B cell (primary cell): Measurements from ENCODE around the gene DUSP1. TPM values are rescaled to one million over a fixed set of nuclear protein-coding genes. Genes with fewer than 3 reads are reported as not detected.

Source experiments
- ATAC-seq: fragments of 200-7000 bp; cut with Tn5 transposase; one replicate; pipeline ENCODE4 v1.10.0; 2021; ENCODE audit warnings: low read depth, mild to moderate bottlenecking, moderate number of reproducible peaks, moderate library complexity
- CTCF ChIA-PET: fragments of 350-600 bp; sonication (Branson Sonifier 250); formaldehyde crosslinking; loops from one replicate; lab custom pipeline; 2021; ENCODE audit warnings: antibody characterized with exemption, inconsistent platforms; lab: Charles Lee
- POLR2A ChIA-PET: fragments of 350-600 bp; sonication (Branson Sonifier 250); formaldehyde crosslinking; loops from one replicate; lab custom pipeline; 2021; ENCODE audit warnings: antibody characterized with exemption; lab: Charles Lee
- DNase-seq: peaks from one replicate; pipeline ENCODE4 v3.0.0; 2013
- H2AFZ ChIP-seq: 2 replicates; pipeline ENCODE4 v1.6.1; 2012; ENCODE audit warnings: mild to moderate bottlenecking, low read depth, low read length; ENCODE audit not compliant: insufficient read depth, poor library complexity, severe bottlenecking
- H3K27ac ChIP-seq, 2 donors: 1 replicate in 1 of 2; 2 replicates in 1 of 2; pipeline ENCODE4 v1.5.1; 2012 to 2013; ENCODE audit warnings: low read length in 2 of 2, mild to moderate bottlenecking in 2 of 2, moderate library complexity in 1 of 2
- H3K27me3 ChIP-seq, 4 experiments: fragments of 200-600 bp in 1 of 4; sonication (generic) in 1 of 4; replicated peaks in 1 of 4; 1 replicate in 2 of 4; 2 replicates in 2 of 4; pipeline versions ENCODE4 v1.6.1 to v1.7.0; 2013 to 2016; ENCODE audit warnings: low read length in 3 of 4, mild to moderate bottlenecking in 2 of 4, mixed read lengths in 1 of 4, moderate library complexity in 1 of 4; ENCODE audit not compliant: insufficient read depth in 4 of 4, control insufficient read depth in 3 of 4; ENCODE audit errors: control extremely low read depth in 1 of 4
- H3K36me3 ChIP-seq, 2 experiments: replicated peaks in 1 of 2; 1 replicate in 1 of 2; 2 replicates in 1 of 2; pipeline versions ENCODE4 v1.6.1 to v1.7.1; 2013; ENCODE audit warnings: low read length in 1 of 2; ENCODE audit not compliant: insufficient read depth in 2 of 2, control insufficient read depth in 1 of 2; ENCODE audit errors: control extremely low read depth in 1 of 2, extremely low read depth in 1 of 2
- H3K4me1 ChIP-seq, 2 donors: fragments of 200-600 bp in 1 of 2; sonication (generic) in 1 of 2; 1 replicate in 1 of 2; 2 replicates in 1 of 2; pipeline versions ENCODE4 v1.5.1 to v1.6.1; 2013 to 2017; ENCODE audit warnings: low read length in 2 of 2; ENCODE audit not compliant: control insufficient read depth in 2 of 2, insufficient read depth in 2 of 2
- H3K4me2 ChIP-seq: replicated peaks from 2 replicates; pipeline ENCODE3; 2012; ENCODE audit warnings: mild to moderate bottlenecking, low read depth, low read length; ENCODE audit not compliant: poor library complexity, severe bottlenecking
- H3K4me3 ChIP-seq, 5 experiments: fragments of 200-600 bp in 1 of 5; sonication (generic) in 1 of 5; 1 replicate in 3 of 5; 2 replicates in 2 of 5; pipeline versions ENCODE4 v1.5.1 to v1.7.0; 2011 to 2016; ENCODE audit warnings: low read length in 4 of 5, mild to moderate bottlenecking in 4 of 5, low read depth in 2 of 5, control low read depth in 1 of 5, moderate library complexity in 1 of 5; ENCODE audit not compliant: insufficient read depth in 1 of 5; ENCODE audit errors: control extremely low read depth in 1 of 5, extremely low read depth in 1 of 5
- H3K79me2 ChIP-seq: fragments of 200-600 bp; sonication (generic); one replicate; pipeline ENCODE4 v1.6.0; 2016; ENCODE audit warnings: low read length; ENCODE audit not compliant: control insufficient read depth, insufficient read depth
- H3K9ac ChIP-seq: fragments of 200-600 bp; sonication (generic); 2 replicates; pipeline ENCODE4 v1.6.1; 2017; ENCODE audit warnings: mild to moderate bottlenecking, low read length, moderate library complexity
- H3K9me3 ChIP-seq, 3 donors: one replicate each; pipeline versions ENCODE4 v1.6.1 to v1.7.1; 2013; ENCODE audit warnings: low read length in 2 of 3; ENCODE audit not compliant: control insufficient read depth in 2 of 3, insufficient read depth in 1 of 3; ENCODE audit errors: control extremely low read depth in 1 of 3
- H4K20me1 ChIP-seq: 2 replicates; pipeline ENCODE4 v1.6.0; 2012; ENCODE audit warnings: mild to moderate bottlenecking, low read length; ENCODE audit not compliant: insufficient read depth, control insufficient read depth, poor library complexity, severe bottlenecking
- H3K27ac Mint-ChIP-seq: one replicate; pipeline ENCODE4 v1.8.0; 2021; ENCODE audit warnings: mixed read lengths
- H3K27me3 Mint-ChIP-seq: one replicate; pipeline ENCODE4 v1.8.0; 2021; ENCODE audit warnings: mixed read lengths
- H3K4me1 Mint-ChIP-seq: one replicate; pipeline ENCODE4 v1.8.0; 2021; ENCODE audit warnings: mixed read lengths
- H3K4me3 Mint-ChIP-seq: one replicate; pipeline ENCODE4 v1.8.0; 2021; ENCODE audit warnings: mixed read lengths
- H3K9me3 Mint-ChIP-seq: one replicate; pipeline ENCODE4 v1.8.0; 2022; ENCODE audit warnings: mixed read lengths; ENCODE audit not compliant: insufficient read depth
- CTCF ChIP-seq: fragments of 200-600 bp; IDR thresholded peaks from one replicate; pipeline ENCODE4 v1.8.0; 2022; ENCODE audit warnings: antibody characterized with exemption, mild to moderate bottlenecking
- EZH2 ChIP-seq: IDR thresholded peaks from 2 replicates; pipeline ENCODE4 v1.6.1; 2012; ENCODE audit warnings: borderline replicate concordance, low read depth, mild to moderate bottlenecking, moderate library complexity, low read length; ENCODE audit not compliant: insufficient read depth, poor library complexity, severe bottlenecking
- WGBS: methylation state at CpG from one replicate; pipeline ENCODE4 v1.1.5; 2013; ENCODE audit warnings: missing lambda C conversion rate; ENCODE audit not compliant: insufficient coverage; 5-methylcytosine and 5-hydroxymethylcytosine counted together
- intact Hi-C: fragments of 100-400 bp; cut with micrococcal nuclease; formaldehyde crosslinking; loops from one replicate; pipeline ENCODE4 v1.10.0; 2022
- polyA plus RNA-seq: library from polyadenylated mRNA; depleted of rRNA; stranded (reverse); fragments of >200 nt; gene quantifications from 2 replicates; pipeline ENCODE4 v1.2.3, GENCODE V29; 2012
- total RNA-seq, 2 donors: library from RNA; stranded (reverse); fragments of 120-200 nt in 1 of 2; gene quantifications; 1 replicate in 1 of 2; 2 replicates in 1 of 2; pipeline versions ENCODE4 v1.2.3 to v1.2.4, GENCODE V29; 2013 to 2022

Gene DUSP1
- total and polyA plus RNA-seq, 2 donors (not counting 1 experiment from before 2014, with no cell fraction given) = 71.2 to 4,228 TPM

GRCh38 chr5:172749881-172750633 is 20.9 kb downstream of the DUSP1 start:
- 87% methylated on average over 15 of the region's 19 CpGs for WGBS
- no peak overlapping the region for H3K4me3 Mint-ChIP-seq
- no peak for DNase-seq

More at GRCh38 chr5:172749881-172750633, 20.9 kb downstream of the DUSP1 start:
- no peak overlapping the region for H3K4me2 ChIP-seq
- CTCF ChIA-PET = interaction anchor here (0.9 to 1.2 kb wide), 3 partner anchors 15 to 182 kb away, joined by 3 read pairs; no protein-coding TSS in a partner anchor
- no peak overlapping the region for H2AFZ ChIP-seq
- H3K36me3 ChIP-seq = no peaks in the 10 kb centered on the region
- no peaks in the 10 kb centered on the region for H3K79me2 ChIP-seq
- TF ChIP-seq CTCF = no peak
- TF ChIP-seq EZH2 = no peak
- Mint-ChIP-seq H3K27me3 (no peaks in the 10 kb centered on the region), H3K4me1 (peaks cover 17% of the 10 kb centered on the region), H3K27ac (no peak overlapping the region), H3K9me3 (no peaks in the 10 kb centered on the region)
- POLR2A ChIA-PET = no interaction called here
- no peak overlapping the region for H3K4me3 ChIP-seq
- intact Hi-C loops = no loop called here
- peaks cover 0 to 5% (median 0%) of the 10 kb centered on the region in 4 experiments for H3K27me3 ChIP-seq
- peaks cover 0 to 20% (median 0%) of the 10 kb centered on the region in 3 donors for H3K9me3 ChIP-seq
- no peak overlapping the region for H3K27ac ChIP-seq
- H4K20me1 ChIP-seq = no peaks in the 10 kb centered on the region
- peaks cover 3 to 8% of the 10 kb centered on the region in 2 donors for H3K4me1 ChIP-seq
- H3K9ac ChIP-seq = no peak overlapping the region
- no peak for ATAC-seq
